OCI-LY7 (cell line): ENCODE measurements around the gene PLXNA4.

ENCODE experiments used
- EZH2phosphoT487 ChIP-seq: fragments of 200-600 bp; sonication (generic); IDR thresholded peaks from 2 replicates; pipeline ENCODE4 v1.6.1; 2018; ENCODE audit warnings: low read depth, borderline replicate concordance, mild to moderate bottlenecking, mixed run types, antibody characterized with exemption, low read length, moderate library complexity, mixed read lengths
- TF ChIP-seq, protein P1 (sequence below): fragments of 200-600 bp; sonication (generic); conservative IDR thresholded peaks from 2 replicates; pipeline ENCODE4 v1.5.1; 2014; ENCODE audit warnings: mild to moderate bottlenecking, antibody characterized with exemption, low read length, moderate library complexity, mixed read lengths

DNA sequence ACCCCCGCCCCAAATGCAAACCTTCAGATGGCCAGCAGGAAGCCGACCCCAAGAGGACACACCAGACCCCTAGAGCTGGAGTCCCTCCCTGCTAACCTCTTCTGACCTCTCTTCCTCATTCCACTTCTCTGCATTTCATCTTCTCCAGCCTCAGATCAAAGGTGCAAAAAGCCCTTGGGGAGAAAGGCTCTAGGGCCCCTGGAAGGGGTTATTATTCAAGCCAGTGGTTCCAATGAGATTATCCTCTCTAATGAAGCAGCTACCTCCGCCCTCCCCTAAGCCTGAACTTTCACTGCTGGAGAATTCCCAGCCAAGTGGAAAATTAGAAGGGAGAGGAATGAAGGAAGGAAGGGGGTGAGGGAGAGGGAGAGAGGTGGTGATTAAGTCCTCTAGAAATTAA lies 343.9 kb downstream of the PLXNA4 start:
- TF ChIP-seq, protein P1, sequence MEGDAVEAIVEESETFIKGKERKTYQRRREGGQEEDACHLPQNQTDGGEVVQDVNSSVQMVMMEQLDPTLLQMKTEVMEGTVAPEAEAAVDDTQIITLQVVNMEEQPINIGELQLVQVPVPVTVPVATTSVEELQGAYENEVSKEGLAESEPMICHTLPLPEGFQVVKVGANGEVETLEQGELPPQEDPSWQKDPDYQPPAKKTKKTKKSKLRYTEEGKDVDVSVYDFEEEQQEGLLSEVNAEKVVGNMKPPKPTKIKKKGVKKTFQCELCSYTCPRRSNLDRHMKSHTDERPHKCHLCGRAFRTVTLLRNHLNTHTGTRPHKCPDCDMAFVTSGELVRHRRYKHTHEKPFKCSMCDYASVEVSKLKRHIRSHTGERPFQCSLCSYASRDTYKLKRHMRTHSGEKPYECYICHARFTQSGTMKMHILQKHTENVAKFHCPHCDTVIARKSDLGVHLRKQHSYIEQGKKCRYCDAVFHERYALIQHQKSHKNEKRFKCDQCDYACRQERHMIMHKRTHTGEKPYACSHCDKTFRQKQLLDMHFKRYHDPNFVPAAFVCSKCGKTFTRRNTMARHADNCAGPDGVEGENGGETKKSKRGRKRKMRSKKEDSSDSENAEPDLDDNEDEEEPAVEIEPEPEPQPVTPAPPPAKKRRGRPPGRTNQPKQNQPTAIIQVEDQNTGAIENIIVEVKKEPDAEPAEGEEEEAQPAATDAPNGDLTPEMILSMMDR, result no peak
- no peak for TF ChIP-seq EZH2phosphoT487
